HEK293T (cell line): ENCODE results near the gene XRN1.

Experiments
- FOXM1 ChIP-seq: fragments of 450-650 bp; IDR thresholded peaks from 2 replicates; pipeline ENCODE4 v1.6.1; 2017; ENCODE audit warnings: mild to moderate bottlenecking, borderline replicate concordance
- HDGF ChIP-seq: fragments of 450-650 bp; IDR thresholded peaks from 2 replicates; pipeline ENCODE4 v1.6.1; 2017; ENCODE audit warnings: antibody characterized with exemption, borderline replicate concordance
- LEF1 ChIP-seq: fragments of 450-650 bp; IDR thresholded peaks from 2 replicates; pipeline ENCODE4 v1.6.1; 2017; ENCODE audit warnings: mild to moderate bottlenecking, borderline replicate concordance
- SP1 ChIP-seq: fragments of 450-650 bp; IDR thresholded peaks from 2 replicates; pipeline ENCODE4 v1.6.1; 2017
- SUZ12 ChIP-seq: fragments of 450-650 bp; IDR thresholded peaks from 2 replicates; pipeline ENCODE4 v1.6.1; 2016; ENCODE audit warnings: mild to moderate bottlenecking
- TARDBP ChIP-seq: fragments of 450-650 bp; IDR thresholded peaks from 2 replicates; pipeline ENCODE4 v1.6.1; 2016
- ZNF384 ChIP-seq: fragments of 450-650 bp; IDR thresholded peaks from 2 replicates; pipeline ENCODE4 v1.6.1; 2016
- TF ChIP-seq, protein P1 (sequence below): fragments of 450-650 bp; IDR thresholded peaks from 2 replicates; pipeline ENCODE4 v1.6.1; 2016

DNA sequence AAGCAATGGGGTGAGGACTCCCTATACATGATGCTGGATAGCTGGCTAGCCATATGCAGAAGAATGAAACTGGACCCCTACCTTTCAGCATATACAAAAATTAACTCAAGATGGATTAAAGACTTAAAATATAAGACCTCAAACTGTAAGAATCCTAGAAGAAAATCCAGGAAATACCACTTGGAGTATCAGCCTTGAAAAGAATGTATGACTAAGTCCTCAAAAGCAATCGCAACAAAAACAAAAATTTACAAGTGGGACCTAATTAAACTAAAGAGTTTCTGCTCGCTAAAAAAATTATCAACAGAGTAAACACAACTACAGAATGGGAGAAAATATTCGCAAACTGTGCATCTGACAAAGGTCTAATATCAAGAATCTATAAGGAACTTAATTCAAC, 94.3 kb downstream of the XRN1 start:
- TF ChIP-seq HDGF (no peak), SP1 (no peak), ZNF384 (no peak), LEF1 (no peak), TARDBP (no peak), SUZ12 (no peak), FOXM1 (no peak)
- TF ChIP-seq, protein P1, sequence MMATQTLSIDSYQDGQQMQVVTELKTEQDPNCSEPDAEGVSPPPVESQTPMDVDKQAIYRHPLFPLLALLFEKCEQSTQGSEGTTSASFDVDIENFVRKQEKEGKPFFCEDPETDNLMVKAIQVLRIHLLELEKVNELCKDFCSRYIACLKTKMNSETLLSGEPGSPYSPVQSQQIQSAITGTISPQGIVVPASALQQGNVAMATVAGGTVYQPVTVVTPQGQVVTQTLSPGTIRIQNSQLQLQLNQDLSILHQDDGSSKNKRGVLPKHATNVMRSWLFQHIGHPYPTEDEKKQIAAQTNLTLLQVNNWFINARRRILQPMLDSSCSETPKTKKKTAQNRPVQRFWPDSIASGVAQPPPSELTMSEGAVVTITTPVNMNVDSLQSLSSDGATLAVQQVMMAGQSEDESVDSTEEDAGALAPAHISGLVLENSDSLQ: no peak
